Measurements from ENCODE around the gene GPAT3. TPM values are rescaled to one million over a fixed set of nuclear protein-coding genes. Genes with fewer than 3 reads are reported as not detected.

GPAT3 gene
- total RNA-seq (2022; extraction: Qiagen RNA extraction; ENCODE audit: low read depth), result 46.2 to 51.7 TPM (median 50.8 TPM) in 5 replicates

DNA sequence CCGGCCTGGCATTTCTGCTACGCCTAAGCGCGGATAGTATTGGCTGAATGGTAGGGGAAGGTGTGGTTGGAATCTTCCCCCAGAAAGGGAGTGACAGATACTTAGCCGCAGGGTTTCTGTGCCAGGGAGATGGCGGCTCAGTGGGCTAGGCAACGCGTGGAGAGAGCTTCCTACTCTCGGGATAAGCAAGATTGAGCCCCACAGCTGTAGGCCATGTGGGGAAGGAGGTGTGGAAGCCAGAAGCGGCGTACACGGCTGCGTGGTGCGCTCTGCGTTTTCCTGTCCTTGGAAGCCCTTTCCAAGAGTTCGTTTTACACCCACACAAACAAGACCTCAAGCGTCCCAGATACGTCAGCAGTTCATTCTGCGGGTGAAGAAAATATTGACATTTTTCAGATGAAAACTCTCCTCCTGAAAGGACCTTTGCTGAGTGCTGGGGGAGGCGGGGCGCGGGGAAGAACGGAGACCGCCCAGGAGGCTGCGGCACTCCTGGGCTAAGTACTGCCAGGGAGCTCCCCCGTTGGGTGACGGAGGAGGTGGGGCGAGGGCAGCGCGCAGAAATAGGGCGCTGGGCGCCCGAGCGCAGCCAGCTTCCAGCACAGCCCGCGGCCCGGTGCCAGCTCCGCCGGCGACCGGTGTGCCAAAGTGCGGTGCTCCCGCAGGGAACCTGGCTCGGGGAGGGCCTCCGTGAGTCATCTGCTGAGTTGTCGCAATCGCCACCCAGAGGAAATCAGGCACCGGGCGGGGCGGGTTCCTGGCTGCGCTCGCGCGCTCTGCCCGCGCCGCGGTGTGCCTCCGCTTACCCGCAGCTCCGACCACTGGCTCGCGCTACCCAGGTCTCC, at the start of gene GPAT3:
Gene GPAT3 (plus strand): TSS at position 589 of the 842 bp plus-strand sequence. CDS start 515 bp downstream, outside the sequence.

Other genes starting within 250 kb of the GPAT3 start
- 0.92 to 1.5 TPM (median 1.3 TPM) in 5 replicates for gene HPSE, start 201.3 kb upstream of the GPAT3 start, total RNA-seq (2022; extraction: Qiagen RNA extraction; ENCODE audit: low read depth)
- gene HELQ, start 80.3 kb upstream of the GPAT3 start, total RNA-seq (2022; extraction: Qiagen RNA extraction; ENCODE audit: low read depth), result 4.2 to 6.0 TPM (median 4.7 TPM) in 5 replicates
- 40.4 to 71.4 TPM (median 41.3 TPM) in 5 replicates for gene MRPS18C, start 80.0 kb upstream of the GPAT3 start, total RNA-seq (2022; extraction: Qiagen RNA extraction; ENCODE audit: low read depth)
- 5.1 to 9.3 TPM (median 7.4 TPM) in 5 replicates for gene ABRAXAS1, start 51.0 kb upstream of the GPAT3 start, total RNA-seq (2022; extraction: Qiagen RNA extraction; ENCODE audit: low read depth)